Right lobe of liver (tissue), 6 donors: ENCODE data around the gene KBTBD3. TPM values are rescaled to one million over a fixed set of nuclear protein-coding genes. Genes with fewer than 3 reads are reported as not detected.

Source experiments
- ATAC-seq, 4 donors: fragments of 200-7000 bp; cut with Tn5 transposase; one replicate each; pipeline ENCODE4 v1.9.1; 2020; ENCODE audit warnings: mild to moderate bottlenecking in 4 of 4, moderate library complexity in 4 of 4
- DNase-seq, 3 donors: peaks; one replicate each; pipeline ENCODE4 v3.0.0-alpha.2; 2020
- H3K27ac ChIP-seq, 3 donors: fragments of 200-600 bp; one replicate each; pipeline ENCODE4 v1.8.0; 2022
- H3K27me3 ChIP-seq, 2 donors: fragments of 200-600 bp; one replicate each; pipeline ENCODE4 v1.8.0; 2022
- H3K36me3 ChIP-seq, 4 donors: fragments of 200-600 bp; sonication (generic) in 1 of 4; one replicate each; pipeline versions ENCODE4 v1.5.1 to v1.8.0; 2017 to 2022; ENCODE audit warnings: control low read depth in 1 of 4
- H3K4me1 ChIP-seq, 4 donors: fragments of 200-600 bp; sonication (generic) in 1 of 4; one replicate each; pipeline versions ENCODE4 v1.5.1 to v1.8.0; 2017 to 2022; ENCODE audit warnings: control low read depth in 1 of 4
- H3K4me3 ChIP-seq, 3 donors: fragments of 200-600 bp; one replicate each; pipeline ENCODE4 v1.8.0; 2022
- H3K9me3 ChIP-seq, 4 donors: fragments of 200-600 bp; sonication (generic) in 1 of 4; one replicate each; pipeline versions ENCODE4 v1.5.1 to v1.8.0; 2017 to 2022; ENCODE audit warnings: control low read depth in 1 of 4
- POLR2A ChIP-seq: fragments of 450-650 bp; IDR thresholded peaks from one replicate; pipeline ENCODE4 v1.6.1; 2017; ENCODE audit warnings: antibody characterized with exemption, mild to moderate bottlenecking
- WGBS: methylation state at CpG from one replicate; pipeline ENCODE4 v1.1.6; 2018; ENCODE audit warnings: low coverage, low lambda C conversion rate; ENCODE audit not compliant: insufficient coverage; ENCODE audit errors: missing lambda C conversion rate; 5-methylcytosine and 5-hydroxymethylcytosine counted together
- intact Hi-C, 2 donors: fragments of 100-400 bp; cut with DNase I; formaldehyde crosslinking; loops; one replicate each; pipeline versions ENCODE4 v1.11.2 to v1.14.1; 2022
- total RNA-seq, 6 experiments: library from RNA; depleted of rRNA in 2 of 6; stranded (reverse); fragments of >200 nt in 2 of 6; fragmentation: NEBNext Ultra II Directional in 3 of 6; extraction: Animal tissue kit (Norgen Biotek cat#: 25700) in 3 of 6; gene quantifications; one replicate each; pipeline versions ENCODE4 v1.1.0 to v1.2.4, GENCODE V29; 2016 to 2023
- TF ChIP-seq, protein P1 (sequence below), 4 donors: fragments of 200-600 bp in 3 of 4; fragments of 450-650 bp in 1 of 4; IDR thresholded peaks; one replicate each; pipeline versions ENCODE4 v1.5.1 to v1.8.0; 2016 to 2022; ENCODE audit warnings: antibody characterized with exemption in 4 of 4, mild to moderate bottlenecking in 2 of 4
- donor health status: DM: no; HTN: yes; CAD: no.
- donor health status: DM: no; HTN: no; CAD: no.
- donor health status: DM: no; HTN: no; CAD: no.
- donor health status: DM: no; HTN: yes; CAD: no.
- donor health status: DM: no; HTN: yes; CAD: no.

The KBTBD3 gene
- total RNA-seq, 6 experiments from 2014 or later, result 1.9 to 5.0 (median 2.6) TPM

GRCh38 chr11:106043540-106043939 lies 33.6 kb downstream of the KBTBD3 start:
- no peaks in the 10 kb centered on the region for H3K4me1 ChIP-seq
- H3K4me3 ChIP-seq, result no peak overlapping the region
- TF ChIP-seq, protein P1, sequence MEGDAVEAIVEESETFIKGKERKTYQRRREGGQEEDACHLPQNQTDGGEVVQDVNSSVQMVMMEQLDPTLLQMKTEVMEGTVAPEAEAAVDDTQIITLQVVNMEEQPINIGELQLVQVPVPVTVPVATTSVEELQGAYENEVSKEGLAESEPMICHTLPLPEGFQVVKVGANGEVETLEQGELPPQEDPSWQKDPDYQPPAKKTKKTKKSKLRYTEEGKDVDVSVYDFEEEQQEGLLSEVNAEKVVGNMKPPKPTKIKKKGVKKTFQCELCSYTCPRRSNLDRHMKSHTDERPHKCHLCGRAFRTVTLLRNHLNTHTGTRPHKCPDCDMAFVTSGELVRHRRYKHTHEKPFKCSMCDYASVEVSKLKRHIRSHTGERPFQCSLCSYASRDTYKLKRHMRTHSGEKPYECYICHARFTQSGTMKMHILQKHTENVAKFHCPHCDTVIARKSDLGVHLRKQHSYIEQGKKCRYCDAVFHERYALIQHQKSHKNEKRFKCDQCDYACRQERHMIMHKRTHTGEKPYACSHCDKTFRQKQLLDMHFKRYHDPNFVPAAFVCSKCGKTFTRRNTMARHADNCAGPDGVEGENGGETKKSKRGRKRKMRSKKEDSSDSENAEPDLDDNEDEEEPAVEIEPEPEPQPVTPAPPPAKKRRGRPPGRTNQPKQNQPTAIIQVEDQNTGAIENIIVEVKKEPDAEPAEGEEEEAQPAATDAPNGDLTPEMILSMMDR (IDR thresholded peaks at IDR 0.05), result no peak
- TF ChIP-seq POLR2A, result no peak
- no peaks in the 10 kb centered on the region for H3K36me3 ChIP-seq
- DNase-seq (no peak), ATAC-seq (no peak)
- no peaks in the 10 kb centered on the region for H3K27me3 ChIP-seq
- H3K9me3 ChIP-seq, result no peaks in the 10 kb centered on the region
- no peak overlapping the region for H3K27ac ChIP-seq
- intact Hi-C loops, result no loop called here

DNA sequence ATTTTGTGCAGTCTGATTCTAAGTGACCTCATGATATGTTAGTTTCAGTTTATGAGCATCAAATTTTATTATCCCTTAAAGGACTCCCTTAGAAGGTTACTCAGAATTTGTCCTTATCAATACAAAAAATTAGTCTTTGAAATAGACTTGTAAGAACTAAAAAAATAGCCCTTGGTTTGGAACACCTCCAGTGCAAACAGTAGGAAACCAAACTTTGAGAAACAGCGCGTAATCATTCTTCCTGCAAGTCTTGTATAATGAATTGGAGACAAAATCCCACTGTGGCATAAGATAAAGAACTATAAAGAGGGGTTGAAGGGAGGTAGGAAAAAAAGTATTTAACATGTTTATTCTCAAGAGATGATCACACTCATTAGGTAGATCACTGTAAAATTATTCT lies 44.3 kb downstream of the KBTBD3 start:
- Histone ChIP-seq H3K27me3 (no peaks in the 10 kb centered on the region), H3K4me3 (no peak overlapping the region), H3K4me1 (no peaks in the 10 kb centered on the region), H3K9me3 (no peaks in the 10 kb centered on the region), H3K36me3 (no peaks in the 10 kb centered on the region), H3K27ac (no peak overlapping the region)
- DNase-seq (no peak), ATAC-seq (no peak)
- TF ChIP-seq POLR2A, result no peak
- TF ChIP-seq, protein P1 (IDR thresholded peaks at IDR 0.05), result no peak
- 89% methylated on average over 2 of the region's 2 CpGs for WGBS
- intact Hi-C loops, result no loop called here

DNA sequence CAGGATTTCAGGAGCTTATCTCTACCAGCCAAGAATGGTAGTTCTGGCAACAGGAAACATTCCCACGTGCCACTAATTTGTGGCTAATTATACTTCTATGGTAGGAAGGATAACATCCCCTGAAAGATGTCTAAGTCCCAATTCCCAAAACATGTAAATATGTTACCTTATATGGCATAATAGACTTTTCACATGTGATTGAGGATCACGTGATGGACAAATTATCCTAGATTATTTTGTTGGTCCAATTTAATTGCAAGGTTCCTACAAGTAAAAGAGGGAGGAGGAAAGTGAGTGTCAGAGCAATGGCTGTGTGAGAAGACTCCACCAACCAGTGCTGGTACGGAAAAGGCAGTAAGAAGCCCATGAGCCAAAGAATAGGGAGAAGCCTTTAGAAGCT lies 45.2 kb downstream of the KBTBD3 start:
- Histone ChIP-seq H3K27ac (no peak overlapping the region), H3K4me1 (no peaks in the 10 kb centered on the region), H3K4me3 (no peak overlapping the region), H3K9me3 (no peaks in the 10 kb centered on the region), H3K36me3 (no peaks in the 10 kb centered on the region), H3K27me3 (no peaks in the 10 kb centered on the region)
- ATAC-seq (no peak), DNase-seq (no peak)
- WGBS, result 50% methylated on average over 3 of the region's 3 CpGs
- TF ChIP-seq, protein P1 (IDR thresholded peaks at IDR 0.05), result no peak
- no peak for TF ChIP-seq POLR2A
- intact Hi-C loops, result no loop called here

- ATAC-seq, result no peak
- no peak for DNase-seq
- Histone ChIP-seq H3K27me3 (no peaks in the 10 kb centered on the region), H3K36me3 (no peaks in the 10 kb centered on the region), H3K27ac (no peak overlapping the region), H3K4me1 (no peaks in the 10 kb centered on the region), H3K9me3 (no peaks in the 10 kb centered on the region), H3K4me3 (no peak overlapping the region)
- 39% methylated on average over 2 of the region's 2 CpGs for WGBS
- intact Hi-C loops, result no loop called here
- no peak for TF ChIP-seq POLR2A
- TF ChIP-seq, protein P1 (IDR thresholded peaks at IDR 0.05), result no peak
These were observed 45.8 kb downstream of the KBTBD3 start for GRCh38 chr11:106031202-106031810.

- Histone ChIP-seq H3K27me3 (no peaks in the 10 kb centered on the region), H3K27ac (no peak overlapping the region), H3K4me3 (no peak overlapping the region), H3K36me3 (no peaks in the 10 kb centered on the region), H3K4me1 (no peaks in the 10 kb centered on the region), H3K9me3 (no peaks in the 10 kb centered on the region)
- DNase-seq (no peak), ATAC-seq (no peak)
- 55% methylated on average over 4 of the region's 4 CpGs for WGBS
- no peak for TF ChIP-seq POLR2A
- TF ChIP-seq, protein P1 (IDR thresholded peaks at IDR 0.05), result no peak
- intact Hi-C loops, result no loop called here
These were observed 46.5 kb downstream of the KBTBD3 start for GRCh38 chr11:106030609-106031008.
